H9 (cell line): Measurements from ENCODE around the gene ENGASE. TPM values are rescaled to one million over a fixed set of nuclear protein-coding genes. Genes with fewer than 3 reads are reported as not detected.

Experiments
- DNase-seq: peaks from one replicate; pipeline ENCODE4 v3.0.0-alpha.2; 2017
- H2AFZ ChIP-seq: one replicate; pipeline ENCODE4 v1.6.1; 2013; ENCODE audit warnings: mild to moderate bottlenecking, low read length, control low read depth, moderate library complexity
- H2AK5ac ChIP-seq: 2 replicates; pipeline ENCODE4 v1.6.1; 2013; ENCODE audit warnings: low read length, control low read depth, mixed read lengths; ENCODE audit not compliant: insufficient read length
- H2BK120ac ChIP-seq: one replicate; pipeline ENCODE4 v1.6.1; 2013; ENCODE audit warnings: low read depth, mild to moderate bottlenecking, low read length, control low read depth, inconsistent platforms; ENCODE audit not compliant: poor library complexity, severe bottlenecking
- H2BK12ac ChIP-seq: 2 replicates; pipeline ENCODE4 v1.6.1; 2013; ENCODE audit warnings: low read length, control low read depth, mixed read lengths, low read depth; ENCODE audit not compliant: insufficient read length
- H2BK15ac ChIP-seq: 2 replicates; pipeline ENCODE4 v1.6.1; 2013; ENCODE audit warnings: low read depth, low read length, control low read depth
- H2BK20ac ChIP-seq: one replicate; pipeline ENCODE4 v1.6.1; 2013; ENCODE audit warnings: low read depth, mild to moderate bottlenecking, low read length, control low read depth, inconsistent platforms; ENCODE audit not compliant: poor library complexity, severe bottlenecking
- H2BK5ac ChIP-seq: 2 replicates; pipeline ENCODE4 v1.6.1; 2013; ENCODE audit warnings: low read length, control low read depth, mixed read lengths; ENCODE audit not compliant: insufficient read length
- H3K14ac ChIP-seq: 2 replicates; pipeline ENCODE4 v1.6.1; 2013; ENCODE audit warnings: low read length, control low read depth; ENCODE audit not compliant: insufficient read depth
- H3K18ac ChIP-seq: 2 replicates; pipeline ENCODE4 v1.6.1; 2013; ENCODE audit warnings: low read depth, mild to moderate bottlenecking, mixed read lengths, low read length, control low read depth; ENCODE audit not compliant: insufficient read length
- H3K23ac ChIP-seq: 2 replicates; pipeline ENCODE4 v1.6.1; 2013; ENCODE audit warnings: low read length, control low read depth, mixed read lengths, low read depth; ENCODE audit not compliant: insufficient read length
- H3K23me2 ChIP-seq: 2 replicates; pipeline ENCODE4 v1.6.1; 2013; ENCODE audit warnings: low read depth, mild to moderate bottlenecking, mixed read lengths, low read length, control low read depth; ENCODE audit not compliant: insufficient read length, poor library complexity, severe bottlenecking
- H3K27ac ChIP-seq: 2 replicates; pipeline ENCODE4 v1.5.1; 2013; ENCODE audit warnings: low read length, control low read depth, mixed read lengths, low read depth; ENCODE audit not compliant: insufficient read length
- H3K27me3 ChIP-seq: 2 replicates; pipeline ENCODE4 v1.6.1; 2013; ENCODE audit warnings: low read length, control low read depth, inconsistent platforms; ENCODE audit not compliant: insufficient read depth
- H3K4ac ChIP-seq: 2 replicates; pipeline ENCODE4 v1.6.1; 2013; ENCODE audit warnings: low read depth, mild to moderate bottlenecking, control low read depth, inconsistent platforms, low read length, moderate library complexity
- H3K4me1 ChIP-seq: 2 replicates; pipeline ENCODE4 v1.6.1; 2013; ENCODE audit warnings: low read length, control low read depth, inconsistent platforms; ENCODE audit not compliant: insufficient read depth
- H3K4me2 ChIP-seq: 2 replicates; pipeline ENCODE4 v1.6.1; 2013; ENCODE audit warnings: low read length, control low read depth, mixed read lengths; ENCODE audit not compliant: insufficient read length, insufficient read depth
- H3K56ac ChIP-seq: 2 replicates; pipeline ENCODE4 v1.6.1; 2013; ENCODE audit warnings: low read depth, mild to moderate bottlenecking, mixed read lengths, low read length, control low read depth; ENCODE audit not compliant: insufficient read length
- H3K79me1 ChIP-seq: 2 replicates; pipeline ENCODE4 v1.6.1; 2013; ENCODE audit warnings: low read depth, mild to moderate bottlenecking, moderate library complexity, low read length, control low read depth, inconsistent platforms; ENCODE audit not compliant: insufficient read depth, poor library complexity, severe bottlenecking
- H3K79me2 ChIP-seq: 2 replicates; pipeline ENCODE4 v1.6.1; 2013; ENCODE audit warnings: low read length, control low read depth, inconsistent platforms; ENCODE audit not compliant: insufficient read depth
- H3K9ac ChIP-seq: 2 replicates; pipeline ENCODE4 v1.6.1; 2013; ENCODE audit warnings: low read length, control low read depth, mixed read lengths; ENCODE audit not compliant: insufficient read length; ENCODE audit errors: extremely low read depth
- H3K9me3 ChIP-seq: one replicate; pipeline ENCODE4 v1.6.1; 2013; ENCODE audit warnings: low read depth, low read length, inconsistent platforms; ENCODE audit not compliant: control insufficient read depth
- H3T11ph ChIP-seq: one replicate; pipeline ENCODE4 v1.6.1; 2013; ENCODE audit warnings: mild to moderate bottlenecking, low read length, control low read depth, inconsistent platforms
- H4K20me1 ChIP-seq: one replicate; pipeline ENCODE4 v1.6.1; 2013; ENCODE audit not compliant: control insufficient read depth, insufficient read length, insufficient read depth
- H4K5ac ChIP-seq: 2 replicates; pipeline ENCODE4 v1.6.1; 2013; ENCODE audit warnings: low read depth, mild to moderate bottlenecking, mixed read lengths, low read length, control low read depth; ENCODE audit not compliant: insufficient read length
- H4K8ac ChIP-seq: replicated peaks from 2 replicates; pipeline ENCODE4 v1.6.1; 2013; ENCODE audit warnings: low read length, control low read depth, mixed read lengths, low read depth; ENCODE audit not compliant: insufficient read length
- H4K91ac ChIP-seq: 2 replicates; pipeline ENCODE4 v1.6.1; 2013; ENCODE audit warnings: low read depth, mild to moderate bottlenecking, moderate library complexity, mixed read lengths, low read length, control low read depth; ENCODE audit not compliant: insufficient read length
- H3K27ac Mint-ChIP-seq, 3 experiments: 2 replicates in 2 of 3; 3 replicates in 1 of 3; pipeline ENCODE4 v1.8.0; 2020 to 2021; ENCODE audit warnings: mixed read lengths in 3 of 3, mild to moderate bottlenecking in 1 of 3, moderate library complexity in 1 of 3
- H3K27me3 Mint-ChIP-seq: 2 replicates; pipeline ENCODE4 v1.8.0; 2021; ENCODE audit warnings: low read depth, mild to moderate bottlenecking, moderate library complexity, mixed read lengths
- H3K36me3 Mint-ChIP-seq, 3 experiments: 2 replicates in 2 of 3; 3 replicates in 1 of 3; pipeline ENCODE4 v1.8.0; 2020 to 2021; ENCODE audit warnings: low read depth in 3 of 3, mixed read lengths in 3 of 3; ENCODE audit not compliant: insufficient read depth in 1 of 3
- H3K4me1 Mint-ChIP-seq, 2 experiments: 2 replicates each; pipeline ENCODE4 v1.8.0; 2020; ENCODE audit warnings: mixed read lengths in 2 of 2
- H3K4me3 Mint-ChIP-seq, 2 experiments: 2 replicates in 1 of 2; 3 replicates in 1 of 2; pipeline ENCODE4 v1.8.0; 2020 to 2021; ENCODE audit warnings: mild to moderate bottlenecking in 2 of 2, mixed read lengths in 2 of 2, moderate library complexity in 1 of 2
- H3K9me3 Mint-ChIP-seq, 2 experiments: 2 replicates in 1 of 2; 3 replicates in 1 of 2; pipeline ENCODE4 v1.8.0; 2020; ENCODE audit warnings: mild to moderate bottlenecking in 2 of 2, mixed read lengths in 2 of 2, moderate library complexity in 1 of 2
- CTCF ChIP-seq: fragments of 200-600 bp; sonication (generic); conservative IDR thresholded peaks from 3 replicates; pipeline ENCODE4 v1.8.0; 2021; ENCODE audit warnings: antibody characterized with exemption, mild to moderate bottlenecking
- WGBS: extraction: QIAGEN DNeasy Blood & Tissue Kit; methylation state at CpG from one replicate; pipeline ENCODE4 v1.1.7; 2013; ENCODE audit warnings: missing lambda C conversion rate, low lambda C conversion rate, mixed read lengths; ENCODE audit not compliant: insufficient read length; ENCODE audit errors: extremely low coverage; 5-methylcytosine and 5-hydroxymethylcytosine counted together
- total RNA-seq: library from RNA; stranded (reverse); gene quantifications from 2 replicates; pipeline ENCODE4 v1.2.1, GENCODE V29; 2021

Gene ENGASE
- total RNA-seq, 1 experiment from 2014 or later, result 20.6 TPM

GRCh38 chr17:79092567-79092966, 17.9 kb downstream of the ENGASE start:
- Histone ChIP-seq H3K9ac (no peak overlapping the region), H2BK20ac (no peak overlapping the region), H3K56ac (no peak overlapping the region), H3K9me3 (no peaks in the 10 kb centered on the region), H3K79me2 (no peaks in the 10 kb centered on the region), H3K14ac (no peak overlapping the region), H3K4me2 (no peak overlapping the region), H2BK5ac (no peak overlapping the region), H2BK12ac (no peak overlapping the region), H3K27me3 (no peaks in the 10 kb centered on the region), H3T11ph (no peak overlapping the region), H4K91ac (no peak overlapping the region), H2AK5ac (no peak overlapping the region), H4K8ac (no peak overlapping the region), H3K27ac (no peak overlapping the region), H4K20me1 (no peaks in the 10 kb centered on the region), H4K5ac (no peak overlapping the region), H2AFZ (no peak overlapping the region), H3K18ac (no peak overlapping the region), H3K23me2 (no peaks in the 10 kb centered on the region), H3K23ac (no peak overlapping the region), H3K79me1 (no peaks in the 10 kb centered on the region), H3K4ac (no peak overlapping the region), H2BK15ac (no peak overlapping the region), H2BK120ac (no peak overlapping the region), H3K4me1 (no peaks in the 10 kb centered on the region)
- no peak overlapping the region for H3K4me3 Mint-ChIP-seq
- no peak for TF ChIP-seq CTCF
- DNase-seq, result no peak
- no CpG with 5 or more reads among the region's 4 CpGs for WGBS
- no peaks in the 10 kb centered on the region for H3K27me3 Mint-ChIP-seq
- H3K9me3 Mint-ChIP-seq, result no peaks in the 10 kb centered on the region
- H3K36me3 Mint-ChIP-seq, result no peaks in the 10 kb centered on the region
- H3K27ac Mint-ChIP-seq, result peak overlapping the region in 1 of 3 experiments; percentile 6; a peak in 2 of 7 replicates
- peaks cover 0 to 6% of the 10 kb centered on the region in 2 experiments; a peak in 2 of 4 replicates for H3K4me1 Mint-ChIP-seq
